HG03175 (cell line): Measurements from ENCODE around the gene ATG2A.

ENCODE experiments used
- ATAC-seq: cut with Tn5 transposase; IDR thresholded peaks from one replicate; pipeline ENCODE4 v1.9.1; 2021; ENCODE audit warnings: mild to moderate bottlenecking, moderate library complexity; ENCODE audit not compliant: unreplicated experiment

The ATG2A gene

DNA sequence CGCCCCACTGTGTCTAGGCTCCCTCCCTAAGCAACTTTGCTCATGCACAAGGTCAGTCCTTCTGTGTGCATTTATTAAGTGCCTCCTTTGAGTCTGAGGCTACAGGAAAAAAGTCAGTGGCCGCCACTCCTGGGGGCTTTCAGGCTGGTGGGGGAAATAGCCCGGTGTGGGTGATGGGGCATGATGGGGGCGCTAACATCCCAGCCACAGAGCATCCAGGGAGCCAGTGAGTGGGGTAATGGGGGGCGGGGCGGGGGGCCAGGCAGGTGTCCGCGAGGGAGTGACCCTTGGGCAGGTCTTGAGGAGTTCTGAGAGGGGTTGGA lies 28.6 kb downstream of the ATG2A start:
- ATAC-seq: no peak

DNA sequence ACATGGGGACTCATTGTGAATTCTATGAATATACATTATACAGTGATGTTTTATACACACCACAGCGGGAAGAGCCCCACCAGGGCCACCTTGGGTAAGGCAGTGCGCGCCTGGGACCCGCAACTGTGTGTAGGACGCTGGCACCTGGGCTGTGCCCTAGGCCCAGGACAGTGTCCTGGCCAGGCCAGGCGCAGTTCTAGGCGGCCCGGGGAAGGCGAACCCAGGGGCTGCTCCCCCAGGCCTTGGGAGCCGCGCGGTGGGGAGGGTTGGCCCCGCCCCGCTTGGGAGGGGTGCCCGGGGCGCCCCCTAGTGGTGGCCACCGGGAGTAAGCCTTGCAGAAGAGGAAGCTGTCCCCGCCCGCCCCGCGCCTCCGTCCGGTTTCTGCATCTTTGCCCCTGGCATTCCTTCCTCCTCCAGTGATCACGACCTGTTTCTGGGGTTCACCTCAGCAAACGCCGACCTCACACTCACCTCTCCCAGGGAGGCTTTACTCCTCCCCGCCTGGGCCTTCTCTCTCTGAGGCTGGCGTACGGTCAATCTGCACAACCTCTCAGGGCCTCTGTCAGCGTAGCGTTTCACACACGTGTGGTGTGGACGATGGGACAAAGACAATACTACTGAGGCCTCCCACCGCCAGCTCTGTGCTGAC lies 29.1 kb downstream of the ATG2A start:
- ATAC-seq: peak; percentile 75

DNA sequence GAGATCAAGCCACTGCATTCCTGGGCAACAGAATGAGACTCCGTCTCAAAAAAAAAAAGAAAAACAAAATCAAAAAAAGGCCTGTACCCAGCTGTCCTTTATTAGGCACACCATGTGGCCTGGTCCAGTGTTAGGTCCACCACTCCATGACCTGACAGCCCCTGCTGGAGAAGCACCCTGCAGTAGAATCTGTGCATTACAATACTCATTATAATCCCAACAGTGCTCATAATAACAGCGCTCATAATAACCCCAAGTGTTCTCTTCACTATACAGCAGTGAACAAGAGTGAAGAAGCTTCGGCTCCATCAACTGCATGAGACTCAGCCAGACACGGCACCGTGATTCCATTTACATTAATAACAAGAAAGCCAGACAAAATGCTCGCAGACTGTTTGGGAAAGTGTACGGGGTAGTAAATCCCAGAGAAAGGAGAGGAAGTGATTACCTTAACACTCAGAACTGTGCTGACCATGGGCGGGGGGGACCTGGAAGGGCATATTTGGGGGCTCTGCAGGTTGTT lies 29.7 kb downstream of the ATG2A start:
- no peak for ATAC-seq

DNA sequence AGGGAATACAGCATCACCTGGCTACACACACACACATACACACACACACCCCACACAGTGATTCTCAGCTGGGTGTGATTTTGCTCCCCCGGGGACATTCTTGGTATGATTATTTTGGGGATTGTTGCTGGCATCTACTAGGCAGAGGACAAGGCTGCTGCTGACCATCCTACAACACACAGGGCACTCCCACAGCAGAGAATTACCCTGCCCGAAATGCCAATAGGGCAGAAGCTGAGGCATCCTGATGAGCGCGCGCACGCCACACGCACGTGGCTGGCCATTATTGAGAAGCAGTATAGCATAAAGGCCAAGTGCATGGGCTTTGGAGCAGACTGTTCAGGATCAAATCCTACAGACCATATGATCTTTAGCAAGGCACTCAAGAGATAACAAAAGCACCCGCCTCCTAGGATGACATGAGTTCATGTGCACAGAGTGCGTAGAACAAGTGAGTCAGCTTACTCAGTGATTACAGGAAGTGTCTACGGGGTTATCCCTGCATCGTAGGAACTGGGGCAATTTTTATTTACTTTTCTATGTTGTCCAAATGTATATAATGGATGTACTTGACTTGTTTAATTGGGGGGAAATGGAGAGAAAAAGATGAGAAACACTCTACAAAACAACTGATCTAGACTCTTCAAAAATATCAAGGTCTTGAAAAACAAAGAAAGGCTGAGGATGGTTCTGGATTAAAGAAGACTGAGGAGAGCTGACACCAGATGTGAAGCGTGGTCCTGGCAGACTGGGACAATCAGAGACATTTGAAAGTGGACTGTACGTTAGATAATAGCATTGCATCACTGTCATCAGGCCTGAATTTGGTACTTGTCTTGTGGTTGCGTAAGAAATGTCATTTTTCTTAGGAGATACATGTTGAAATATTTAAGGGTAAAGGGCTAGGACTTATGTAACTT lies 31.4 kb downstream of the ATG2A start:
- ATAC-seq: no peak

DNA sequence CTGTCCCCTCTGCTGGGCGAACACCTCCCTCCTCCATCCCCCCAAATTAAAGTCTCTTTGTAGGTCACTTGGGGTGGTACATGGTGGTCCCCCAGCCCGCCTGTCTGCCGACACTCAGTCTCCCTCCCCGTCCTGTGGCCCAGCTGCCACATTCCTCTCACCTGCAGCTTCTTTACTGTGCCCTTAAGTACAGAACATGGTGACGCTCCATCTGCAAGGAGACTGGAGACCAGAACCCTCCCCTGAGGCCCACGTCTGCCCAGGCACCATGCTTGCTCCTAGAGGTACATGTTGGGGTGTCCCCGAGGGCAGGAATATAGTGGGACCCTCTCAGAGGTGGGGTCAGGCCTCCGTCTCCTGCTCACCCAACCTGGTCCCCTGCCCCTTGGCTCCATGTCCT lies 33.0 kb downstream of the ATG2A start:
- ATAC-seq: no peak

DNA sequence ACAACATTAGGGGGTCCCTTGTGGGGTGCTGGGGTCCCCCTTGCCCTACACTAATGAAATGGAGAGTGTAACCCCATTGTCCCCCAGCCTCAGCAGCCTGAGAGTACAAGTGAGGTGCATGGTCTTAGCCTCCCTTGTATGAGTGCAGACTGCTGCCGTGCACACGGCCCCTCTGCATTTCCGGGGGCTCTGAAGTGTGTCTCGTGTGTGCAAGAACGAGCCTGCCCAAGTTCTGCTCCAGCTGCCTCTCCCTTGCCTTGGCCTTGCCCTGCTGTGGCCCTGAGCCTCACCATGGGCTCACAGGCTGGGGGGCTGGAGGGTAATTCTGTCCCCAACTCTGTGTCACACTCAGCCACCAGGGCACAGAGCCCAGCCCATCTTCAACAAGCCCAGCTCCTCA lies 33.4 kb downstream of the ATG2A start:
- no peak for ATAC-seq

DNA sequence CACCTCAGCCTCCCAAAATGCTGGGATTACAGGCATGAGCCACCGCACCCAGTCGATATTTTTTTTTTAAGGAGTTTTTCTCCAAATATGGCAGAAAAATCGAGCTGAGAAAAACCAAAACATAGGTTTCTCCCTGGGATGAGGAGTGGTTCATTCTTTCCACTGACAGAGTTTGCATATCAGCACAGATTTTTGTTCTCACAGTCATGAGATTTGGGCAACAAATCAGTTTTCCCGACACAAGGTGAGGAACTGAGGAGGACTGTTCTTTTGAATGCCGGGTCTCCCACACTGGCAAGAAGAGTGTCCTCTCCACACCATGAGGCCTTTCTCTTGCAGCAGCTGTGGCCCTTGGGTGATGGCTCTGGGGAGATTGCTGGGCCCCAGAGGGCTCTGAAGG lies 34.8 kb downstream of the ATG2A start:
- ATAC-seq: no peak

DNA sequence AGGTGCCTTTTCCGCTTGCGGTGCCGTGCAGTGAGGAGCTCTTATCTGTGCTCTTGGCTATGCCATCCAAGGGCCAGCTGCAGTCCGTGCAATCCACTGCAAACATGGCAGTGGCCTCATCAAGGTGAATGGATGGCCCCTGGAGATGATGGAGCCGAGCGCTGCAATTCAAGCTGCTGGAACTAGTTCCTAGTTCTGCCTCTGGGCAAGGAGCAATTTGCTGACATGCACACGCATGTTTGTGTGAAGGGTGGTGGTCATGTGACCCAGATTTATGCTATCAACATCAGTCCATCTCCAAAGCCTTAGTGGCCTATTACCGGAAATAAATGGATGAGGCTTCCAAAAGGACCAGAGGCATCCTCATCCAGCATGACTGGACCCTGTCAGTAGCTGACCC lies 35.5 kb downstream of the ATG2A start:
- no peak for ATAC-seq

DNA sequence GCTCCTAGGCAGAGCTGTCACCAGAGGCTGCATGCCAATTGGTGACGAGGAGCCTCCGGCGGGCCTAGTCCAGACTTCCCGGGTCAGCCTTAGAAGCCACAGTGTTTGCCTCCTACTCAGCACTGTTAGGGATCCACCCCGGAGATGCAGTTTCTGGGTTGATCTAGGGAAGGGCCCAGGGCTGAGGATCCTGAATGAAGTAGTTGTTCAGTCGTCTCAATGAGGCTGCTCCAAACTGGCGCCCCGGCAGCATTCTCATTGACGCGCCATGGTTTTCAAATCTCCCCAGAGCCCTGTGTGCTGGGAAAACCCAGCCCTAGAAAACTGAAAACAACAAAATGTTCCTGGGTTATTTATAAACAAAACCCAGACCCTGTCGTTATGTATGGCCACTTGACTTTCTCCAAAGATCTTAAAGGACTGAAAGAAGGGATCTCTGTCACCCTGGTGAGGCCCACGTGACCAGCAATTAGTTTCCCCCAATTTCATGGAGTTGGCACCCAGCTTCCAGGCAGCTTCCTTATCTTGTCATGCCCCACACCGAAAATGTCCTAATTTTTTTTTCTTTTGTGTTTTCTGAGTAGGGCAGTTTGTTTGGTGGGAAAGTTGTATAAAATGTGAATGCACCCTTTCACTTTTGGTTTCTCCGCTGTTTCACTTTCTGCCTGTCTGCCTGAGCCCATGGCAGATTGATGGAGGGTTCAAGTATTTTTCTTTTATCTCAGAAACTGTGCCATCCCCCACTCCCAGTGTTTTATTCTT lies 36.6 kb downstream of the ATG2A start:
- no peak for ATAC-seq

DNA sequence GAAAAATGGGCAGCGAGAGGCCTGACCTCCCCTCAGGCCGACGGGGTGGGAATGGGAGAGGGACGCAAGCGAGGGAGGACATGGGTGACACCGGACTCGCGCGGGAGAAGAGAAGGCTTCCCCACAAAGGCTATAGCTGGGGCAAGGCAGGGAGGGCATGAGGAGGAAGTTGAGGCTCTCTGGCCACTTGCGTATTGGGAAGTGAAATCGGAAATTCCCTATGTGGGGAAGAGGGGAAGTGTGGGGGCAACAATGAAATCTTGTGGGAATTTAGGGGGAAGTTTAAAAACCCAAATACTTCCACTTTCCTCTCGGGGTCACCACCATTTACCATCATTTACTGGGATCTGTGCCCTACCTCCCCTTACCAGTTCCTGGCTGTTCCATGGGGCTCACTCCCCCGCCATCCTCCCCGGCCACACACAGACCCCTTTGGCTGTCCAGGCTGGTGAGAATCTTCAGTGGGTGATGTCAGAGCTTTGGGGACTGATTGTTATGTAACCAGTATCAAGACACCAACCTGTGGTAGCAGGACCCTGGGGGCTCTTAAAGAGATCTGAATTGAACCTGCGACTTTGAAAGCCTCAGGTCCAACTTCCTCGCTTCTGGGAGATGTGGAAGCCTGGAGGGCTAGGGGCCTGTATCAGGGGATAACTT lies 37.6 kb downstream of the ATG2A start:
- ATAC-seq: no peak

DNA sequence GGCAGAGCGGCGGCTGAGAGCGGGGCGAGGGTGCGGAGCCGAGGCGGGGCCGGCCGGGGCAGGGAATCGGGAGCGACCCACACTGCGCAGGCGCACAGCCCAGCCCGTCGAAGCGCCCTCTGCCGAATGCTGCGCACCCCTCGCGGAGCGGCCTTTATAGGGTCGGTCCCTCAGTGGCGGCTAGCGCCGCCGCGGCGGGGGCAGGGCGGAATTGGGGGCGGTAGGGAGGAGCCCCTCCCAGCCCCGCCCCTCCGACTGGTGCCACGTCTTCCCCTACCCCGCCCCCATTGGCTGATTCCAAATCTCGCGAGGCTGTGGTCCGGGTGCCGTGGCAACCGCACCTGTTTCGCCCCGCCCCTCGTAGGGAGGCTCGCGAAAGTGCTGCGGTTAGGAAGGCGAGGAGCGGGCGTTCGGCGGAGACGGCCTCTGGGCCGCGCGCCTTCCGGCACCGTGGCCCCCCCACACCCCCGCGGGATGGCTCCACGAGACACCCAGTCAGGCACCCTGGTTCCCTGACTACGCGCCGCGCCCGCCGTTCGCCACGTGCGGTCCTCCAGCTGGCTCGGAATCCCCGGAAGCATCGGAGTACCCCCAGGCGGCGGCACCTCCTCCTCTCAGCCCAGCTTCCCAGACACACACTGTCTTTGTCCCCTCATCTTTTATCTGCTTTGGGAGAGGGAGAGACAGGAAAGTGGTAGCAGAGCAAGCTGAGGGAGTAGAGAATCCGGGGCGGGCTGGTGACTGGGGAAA lies 38.3 kb downstream of the ATG2A start, which contains the start of gene EHD1:
EHD1 (minus strand) TSS at position 128 of the 750 bp plus-strand sequence. CDS start 157 bp downstream, outside the sequence.
- peak; percentile 66 for ATAC-seq

DNA sequence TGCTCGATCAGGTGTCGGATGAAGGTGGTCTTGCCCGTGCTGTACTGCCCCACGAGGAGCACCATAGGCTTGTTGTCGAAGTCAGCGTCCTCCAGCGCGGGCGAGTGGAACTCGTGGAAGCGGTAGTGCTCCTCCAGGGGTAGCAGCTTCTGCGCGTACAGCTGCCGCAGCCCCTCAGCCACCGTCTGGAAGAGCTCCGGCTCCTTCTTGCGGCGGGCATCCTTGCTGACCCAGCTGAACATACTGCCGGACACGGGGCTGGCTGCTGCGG lies 38.9 kb downstream of the ATG2A start:
- no peak for ATAC-seq

DNA sequence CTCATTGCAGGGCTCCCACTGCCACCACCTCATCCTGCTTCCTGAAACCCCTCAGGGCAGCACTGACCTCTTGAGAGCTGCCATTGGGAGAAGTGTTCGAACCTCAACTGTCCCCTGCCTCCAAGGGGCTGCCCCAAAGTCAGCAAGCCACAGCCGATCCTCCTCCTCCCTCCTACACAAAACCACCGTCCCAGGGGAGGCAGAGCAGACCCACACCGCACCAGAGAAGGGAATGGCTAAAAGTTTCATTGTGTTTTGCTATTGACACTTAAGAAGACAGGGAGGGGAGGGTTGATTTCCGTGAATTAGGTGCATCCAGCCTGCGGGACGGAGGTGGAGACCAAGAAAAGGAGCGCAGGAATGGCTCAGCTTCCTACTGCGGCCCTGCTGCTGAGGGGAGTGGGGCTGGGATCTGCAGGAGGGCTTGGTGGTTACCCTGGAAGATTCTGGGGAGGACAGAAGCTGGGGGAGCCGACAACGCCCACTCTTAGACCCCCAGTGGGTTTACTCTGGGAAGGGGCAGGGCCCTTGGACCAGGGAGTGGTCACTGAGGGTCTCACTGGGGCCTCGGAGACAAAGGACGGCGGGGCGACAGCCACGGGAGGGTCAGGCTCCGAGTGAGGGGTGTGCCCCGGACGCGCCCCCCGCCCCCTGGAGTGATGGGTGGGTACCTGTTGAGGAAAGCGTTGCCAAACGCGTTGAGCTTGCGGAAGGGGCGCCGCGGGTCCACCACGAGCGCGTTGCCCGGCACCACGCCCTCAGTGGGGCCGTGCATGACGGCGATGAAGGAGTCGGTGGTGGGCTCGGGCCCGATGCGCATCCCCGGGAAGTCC lies 39.4 kb downstream of the ATG2A start:
- ATAC-seq: no peak

DNA sequence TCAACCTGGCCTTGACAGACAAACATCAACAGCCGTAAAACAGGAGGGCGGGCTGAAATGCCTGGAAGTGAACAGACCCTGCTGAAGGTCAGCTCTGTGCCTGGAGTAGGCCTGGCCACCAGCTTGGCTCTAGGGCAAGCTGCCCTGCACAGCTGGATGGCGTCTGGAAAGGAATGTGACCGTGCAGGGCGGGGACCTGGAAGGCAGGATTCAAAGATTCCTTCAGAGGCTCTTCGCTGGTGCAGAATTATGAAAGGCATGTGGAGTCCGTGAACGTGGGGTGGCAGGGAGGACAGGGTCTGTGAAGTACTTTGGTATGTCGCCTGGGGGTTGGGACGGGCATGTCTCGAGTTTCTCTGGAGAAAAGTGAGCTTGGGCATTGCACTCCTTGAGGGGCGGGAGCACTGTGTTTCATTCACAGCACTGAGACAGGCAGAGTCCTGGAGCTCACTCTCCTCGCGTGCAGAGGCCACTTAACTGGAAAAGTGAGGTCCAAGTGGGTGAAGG lies 40.1 kb downstream of the ATG2A start:
- no peak for ATAC-seq

DNA sequence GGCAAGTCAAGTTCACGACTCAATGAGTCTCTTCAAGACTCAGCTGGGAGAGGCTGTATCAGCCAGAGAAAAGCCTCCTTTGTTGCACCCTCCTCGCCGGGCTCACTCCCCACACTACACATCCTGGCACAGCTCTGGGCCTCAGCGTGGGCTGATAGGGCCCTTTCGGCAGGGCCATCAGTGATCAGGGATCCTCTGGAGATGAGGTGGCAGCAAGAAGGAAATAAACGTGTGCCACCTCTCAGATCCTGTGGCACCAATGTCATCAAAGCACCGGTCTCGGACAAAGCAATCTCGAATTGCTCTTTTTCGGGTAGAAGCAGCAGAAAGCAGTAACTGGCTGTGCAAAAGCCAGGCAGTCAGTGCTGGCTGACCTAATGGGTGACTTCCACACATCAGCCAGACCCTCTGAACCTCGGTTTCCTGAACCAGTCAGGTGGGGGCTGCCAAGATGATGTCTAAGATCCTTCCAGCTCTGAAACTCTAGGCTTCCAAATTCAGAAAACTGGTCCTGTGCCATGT lies 40.7 kb downstream of the ATG2A start:
- no peak for ATAC-seq

DNA sequence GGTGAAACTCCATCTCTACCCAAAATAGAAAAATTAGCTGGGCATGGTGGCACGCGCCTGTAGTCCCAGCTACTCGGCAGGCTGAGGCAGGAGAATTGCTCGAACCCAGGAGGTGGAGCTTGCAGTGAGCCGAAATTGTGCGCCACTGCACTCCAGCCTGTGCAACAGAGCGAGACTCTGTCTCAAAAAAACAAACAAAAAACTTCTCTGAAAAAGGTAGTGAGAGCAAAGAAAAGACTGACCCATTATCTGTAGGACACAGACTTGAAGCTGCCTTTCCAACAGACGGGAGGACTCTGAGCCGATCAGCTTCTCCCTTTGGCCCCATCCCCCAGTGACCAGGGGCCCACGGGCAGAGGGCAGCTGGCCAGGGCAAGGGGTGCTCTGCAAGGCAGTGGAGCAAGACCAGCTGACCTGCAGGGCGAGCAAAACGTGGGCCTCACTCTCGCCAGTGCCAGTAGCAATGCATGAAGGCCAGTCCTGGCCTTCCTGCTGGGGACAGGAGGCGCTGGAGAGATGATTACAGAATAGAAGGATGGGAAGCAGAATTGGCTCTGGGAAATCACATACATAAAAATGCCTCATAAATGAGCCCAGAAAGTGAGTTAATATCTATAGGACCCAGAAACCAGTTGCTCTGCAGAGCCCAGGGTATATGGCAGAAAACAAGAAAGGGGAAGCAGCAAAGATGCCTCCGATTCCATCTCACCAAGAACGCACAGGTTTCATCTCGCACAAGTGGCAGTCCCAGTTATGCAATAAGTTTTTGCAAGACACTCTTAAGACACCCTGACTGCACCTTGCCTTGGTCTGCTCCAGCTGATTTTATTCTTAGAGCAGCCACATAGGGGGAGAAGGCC lies 41.4 kb downstream of the ATG2A start:
- ATAC-seq: no peak

DNA sequence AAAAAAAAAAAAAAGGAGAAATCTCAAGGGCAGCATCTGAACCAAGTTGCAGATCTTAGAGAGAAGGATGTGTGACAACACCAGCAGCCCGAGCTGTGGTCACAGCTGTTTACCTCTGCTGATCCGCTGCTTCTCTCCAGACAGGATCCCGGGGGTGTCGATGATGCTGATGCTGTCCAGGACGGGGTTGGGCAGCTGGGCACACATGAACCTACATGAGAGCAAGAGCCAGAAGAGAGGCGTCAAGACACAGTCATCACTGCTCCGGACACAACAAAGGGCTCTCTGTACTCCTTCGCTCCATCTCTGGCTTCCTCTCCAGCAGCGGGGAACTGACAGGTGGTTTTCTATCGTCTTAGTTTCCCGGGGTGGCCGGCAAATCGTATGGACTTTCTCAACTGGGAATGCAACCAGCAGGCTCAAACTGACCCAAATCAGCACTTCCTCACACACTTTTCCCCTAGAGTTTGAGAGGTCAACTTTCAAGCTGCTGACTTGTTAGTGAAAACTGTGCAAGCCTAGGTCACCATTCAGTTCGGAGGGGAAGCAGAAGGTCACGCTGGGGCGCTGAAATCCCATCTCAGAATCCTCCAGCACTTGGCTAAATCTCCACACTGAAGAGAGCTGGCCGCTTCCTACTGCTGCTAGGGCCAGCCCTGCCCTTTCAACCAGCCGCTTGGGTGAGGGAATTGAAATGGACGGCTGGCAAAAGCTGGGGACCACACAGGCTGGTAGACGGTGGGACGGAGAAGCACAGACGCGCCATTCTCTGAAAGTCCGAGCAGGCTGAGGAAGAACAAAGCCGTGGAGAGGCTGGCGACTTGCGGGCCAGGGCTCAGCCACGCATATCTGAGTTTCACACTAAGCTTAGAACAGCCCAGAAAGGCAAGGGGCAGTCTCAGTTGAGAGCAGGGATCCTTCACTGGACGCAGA lies 42.4 kb downstream of the ATG2A start:
- ATAC-seq: no peak
